ENCODE measurements around the gene CATSPERD. TPM values are rescaled to one million over a fixed set of nuclear protein-coding genes. Genes with fewer than 3 reads are reported as not detected.
"Not testable (repeated sequence)": the region's sequence is repeated elsewhere in the genome, so short reads cannot be mapped to it uniquely, and the experiment has no call there.

The CATSPERD gene
- total and polyA plus RNA-seq, 2 donors = 0.05 TPM

GRCh38 chr19:5774921-5775320, 54.5 kb downstream of the CATSPERD start:
- WGBS = 91% methylated on average over 8 of the region's 8 CpGs
- no peak for DNase-seq (ENCODE audit: low read depth in 6 of 9, low spot score in 9 of 9)

GRCh38 chr19:5775668-5776309, 55.4 kb downstream of the CATSPERD start:
- no peaks in the 10 kb centered on the region for H3K9me3 ChIP-seq (ENCODE audit: control insufficient read depth in 2 of 2, insufficient read depth in 1 of 2, low read length in 1 of 2)
- no peaks in the 10 kb centered on the region for H3K36me3 ChIP-seq (ENCODE audit: control insufficient read depth in 2 of 2, insufficient read depth in 2 of 2, low read length in 1 of 2)
- H3K27ac ChIP-seq (ENCODE audit: low read depth in 1 of 2, low read length in 1 of 2) = no peak overlapping the region
- no peak overlapping the region for H3K4me3 ChIP-seq (ENCODE audit: low read length in 2 of 2)
- 92% methylated on average over 17 of the region's 17 CpGs for WGBS
- DNase-seq (ENCODE audit: low read depth in 6 of 9, low spot score in 9 of 9) = no peak
- H3K4me1 ChIP-seq (ENCODE audit: control insufficient read depth in 2 of 2, insufficient read depth in 2 of 2, low read length in 2 of 2) = no peaks in the 10 kb centered on the region
- H3K27me3 ChIP-seq (ENCODE audit: control insufficient read depth in 2 of 2, insufficient read depth in 1 of 2, low read length in 1 of 2) = no peaks in the 10 kb centered on the region

More at GRCh38 chr19:5774921-5775320, 54.5 kb downstream of the CATSPERD start:
- H3K9me3 ChIP-seq (ENCODE audit: control insufficient read depth in 2 of 2, insufficient read depth in 1 of 2, low read length in 1 of 2) = no peaks in the 10 kb centered on the region
- H3K4me3 ChIP-seq (ENCODE audit: low read length in 2 of 2) = no peak overlapping the region
- no peaks in the 10 kb centered on the region for H3K27me3 ChIP-seq (ENCODE audit: control insufficient read depth in 2 of 2, insufficient read depth in 1 of 2, low read length in 1 of 2)
- no peaks in the 10 kb centered on the region for H3K4me1 ChIP-seq (ENCODE audit: control insufficient read depth in 2 of 2, insufficient read depth in 2 of 2, low read length in 2 of 2)
- H3K27ac ChIP-seq (ENCODE audit: low read depth in 1 of 2, low read length in 1 of 2) = no peak overlapping the region
- no peaks in the 10 kb centered on the region for H3K36me3 ChIP-seq (ENCODE audit: control insufficient read depth in 2 of 2, insufficient read depth in 2 of 2, low read length in 1 of 2)

DNA sequence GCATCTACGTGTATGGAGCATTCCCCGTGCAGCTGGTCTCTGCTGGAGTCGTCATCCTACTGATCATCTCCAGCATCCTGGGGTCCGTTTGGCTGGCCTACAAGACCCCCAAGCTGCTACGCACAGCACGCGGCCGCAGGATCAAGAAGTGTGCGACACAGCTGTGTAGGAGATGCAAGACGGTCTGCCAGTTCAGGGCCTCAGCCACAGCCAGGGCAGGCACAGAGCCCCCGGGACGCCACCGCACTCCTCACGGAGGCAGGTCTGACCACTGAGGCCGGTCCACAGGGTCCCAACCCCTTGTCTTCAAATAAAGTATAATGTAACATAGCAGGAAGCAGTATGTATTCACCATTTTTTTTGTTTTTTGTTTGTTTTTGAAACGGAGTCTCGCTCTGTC, 58.0 kb downstream of the CATSPERD start:
- H3K36me3 ChIP-seq (ENCODE audit: control insufficient read depth in 2 of 2, insufficient read depth in 2 of 2, low read length in 1 of 2) = peaks cover 0 to 6% of the 10 kb centered on the region in 2 donors
- no peak overlapping the region for H3K27ac ChIP-seq (ENCODE audit: low read depth in 1 of 2, low read length in 1 of 2)
- 88% methylated on average over 17 of the region's 17 CpGs for WGBS
- no peaks in the 10 kb centered on the region for H3K27me3 ChIP-seq (ENCODE audit: control insufficient read depth in 2 of 2, insufficient read depth in 1 of 2, low read length in 1 of 2)
- DNase-seq (ENCODE audit: low read depth in 6 of 9, low spot score in 9 of 9) = no peak
- no peaks in the 10 kb centered on the region for H3K9me3 ChIP-seq (ENCODE audit: control insufficient read depth in 2 of 2, insufficient read depth in 1 of 2, low read length in 1 of 2)
- H3K4me3 ChIP-seq (ENCODE audit: low read length in 2 of 2) = no peak overlapping the region
- no peaks in the 10 kb centered on the region for H3K4me1 ChIP-seq (ENCODE audit: control insufficient read depth in 2 of 2, insufficient read depth in 2 of 2, low read length in 2 of 2)

- H3K9me3 ChIP-seq (ENCODE audit: control insufficient read depth in 2 of 2, insufficient read depth in 1 of 2, low read length in 1 of 2); H3K27ac ChIP-seq (ENCODE audit: low read depth in 1 of 2, low read length in 1 of 2); DNase-seq (ENCODE audit: low read depth in 6 of 9, low spot score in 9 of 9); H3K4me1 ChIP-seq (ENCODE audit: control insufficient read depth in 2 of 2, insufficient read depth in 2 of 2, low read length in 2 of 2); H3K4me3 ChIP-seq (ENCODE audit: low read length in 2 of 2); H3K27me3 ChIP-seq (ENCODE audit: control insufficient read depth in 2 of 2, insufficient read depth in 1 of 2, low read length in 1 of 2): not testable (repeated sequence)
- 90% methylated on average over 11 of the region's 11 CpGs for WGBS
- peaks cover 14 to 28% of the 10 kb centered on the region in 2 donors for H3K36me3 ChIP-seq (ENCODE audit: control insufficient read depth in 2 of 2, insufficient read depth in 2 of 2, low read length in 1 of 2)
Measured at GRCh38 chr19:5780916-5781315, 60.5 kb downstream of the CATSPERD start.

- Histone ChIP-seq H3K4me1 (ENCODE audit: control insufficient read depth in 2 of 2, insufficient read depth in 2 of 2, low read length in 2 of 2) (no peaks in the 10 kb centered on the region), H3K27me3 (ENCODE audit: control insufficient read depth in 2 of 2, insufficient read depth in 1 of 2, low read length in 1 of 2) (no peaks in the 10 kb centered on the region), H3K36me3 (ENCODE audit: control insufficient read depth in 2 of 2, insufficient read depth in 2 of 2, low read length in 1 of 2) (peaks cover 28 to 42% of the 10 kb centered on the region in 2 donors), H3K27ac (ENCODE audit: low read depth in 1 of 2, low read length in 1 of 2) (no peak overlapping the region), H3K4me3 (ENCODE audit: low read length in 2 of 2) (no peak overlapping the region), H3K9me3 (ENCODE audit: control insufficient read depth in 2 of 2, insufficient read depth in 1 of 2, low read length in 1 of 2) (no peaks in the 10 kb centered on the region)
- WGBS = 89% methylated on average over 9 of the region's 9 CpGs
- DNase-seq (ENCODE audit: low read depth in 6 of 9, low spot score in 9 of 9) = no peak
Measured at GRCh38 chr19:5782322-5782721, 61.9 kb downstream of the CATSPERD start.

DNA sequence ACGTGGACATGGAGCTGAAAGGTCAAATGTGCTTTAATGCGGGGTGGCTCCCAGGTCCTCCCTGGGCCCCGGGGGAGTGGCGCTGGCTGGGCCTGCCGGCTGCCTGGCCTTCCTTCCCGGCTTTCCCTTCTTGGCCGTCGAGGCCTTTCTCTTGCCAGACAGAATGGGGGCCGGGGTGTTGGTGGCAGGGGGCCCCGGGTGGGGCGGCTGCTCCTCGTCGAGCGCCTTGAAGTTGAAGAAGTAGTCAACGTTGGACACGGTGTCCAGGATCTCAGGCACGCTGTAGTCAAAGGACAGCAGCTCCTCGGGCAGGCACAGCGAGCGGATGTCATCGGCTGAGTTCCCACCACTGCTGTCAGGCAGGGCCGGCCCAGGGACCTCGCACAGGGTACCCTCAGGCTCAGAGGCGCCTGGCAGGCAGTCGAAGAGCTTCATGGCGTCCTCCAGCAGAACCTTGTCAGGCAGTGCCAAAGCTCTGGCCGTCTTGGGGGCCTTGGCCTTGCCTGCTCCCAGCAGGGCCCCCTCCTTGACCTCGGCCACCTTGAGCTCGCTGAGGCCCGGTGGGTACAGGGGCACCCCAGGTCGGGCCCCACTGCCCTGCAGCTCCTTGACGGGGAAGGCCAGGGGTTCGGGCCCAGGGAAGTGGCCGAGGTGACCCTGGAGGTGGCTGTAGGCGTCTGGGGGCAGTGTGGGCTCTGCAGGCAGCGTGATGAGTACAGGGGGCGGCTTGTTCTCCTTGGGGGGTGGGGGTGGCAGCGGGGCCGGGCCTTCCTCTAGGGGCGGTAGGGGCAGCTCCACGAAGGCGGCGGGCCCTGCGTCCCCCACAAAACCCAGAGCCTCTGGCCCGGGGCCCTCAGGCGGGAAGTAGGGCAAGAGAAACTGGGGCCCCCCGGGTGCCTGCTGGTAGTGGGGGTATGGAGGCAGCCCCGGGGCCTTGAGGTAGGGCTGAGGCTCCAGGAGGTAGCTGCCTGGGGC, 62.8 kb downstream of the CATSPERD start:
- Histone ChIP-seq H3K27me3 (ENCODE audit: control insufficient read depth in 2 of 2, insufficient read depth in 1 of 2, low read length in 1 of 2) (no peaks in the 10 kb centered on the region), H3K36me3 (ENCODE audit: control insufficient read depth in 2 of 2, insufficient read depth in 2 of 2, low read length in 1 of 2) (peaks cover 37 to 51% of the 10 kb centered on the region in 2 donors), H3K4me3 (ENCODE audit: low read length in 2 of 2) (no peak overlapping the region), H3K4me1 (ENCODE audit: control insufficient read depth in 2 of 2, insufficient read depth in 2 of 2, low read length in 2 of 2) (no peaks in the 10 kb centered on the region), H3K9me3 (ENCODE audit: control insufficient read depth in 2 of 2, insufficient read depth in 1 of 2, low read length in 1 of 2) (no peaks in the 10 kb centered on the region), H3K27ac (ENCODE audit: low read depth in 1 of 2, low read length in 1 of 2) (no peak overlapping the region)
- WGBS = 95% methylated on average over 48 of the region's 48 CpGs
- DNase-seq (ENCODE audit: low read depth in 6 of 9, low spot score in 9 of 9) = no peak

DNA sequence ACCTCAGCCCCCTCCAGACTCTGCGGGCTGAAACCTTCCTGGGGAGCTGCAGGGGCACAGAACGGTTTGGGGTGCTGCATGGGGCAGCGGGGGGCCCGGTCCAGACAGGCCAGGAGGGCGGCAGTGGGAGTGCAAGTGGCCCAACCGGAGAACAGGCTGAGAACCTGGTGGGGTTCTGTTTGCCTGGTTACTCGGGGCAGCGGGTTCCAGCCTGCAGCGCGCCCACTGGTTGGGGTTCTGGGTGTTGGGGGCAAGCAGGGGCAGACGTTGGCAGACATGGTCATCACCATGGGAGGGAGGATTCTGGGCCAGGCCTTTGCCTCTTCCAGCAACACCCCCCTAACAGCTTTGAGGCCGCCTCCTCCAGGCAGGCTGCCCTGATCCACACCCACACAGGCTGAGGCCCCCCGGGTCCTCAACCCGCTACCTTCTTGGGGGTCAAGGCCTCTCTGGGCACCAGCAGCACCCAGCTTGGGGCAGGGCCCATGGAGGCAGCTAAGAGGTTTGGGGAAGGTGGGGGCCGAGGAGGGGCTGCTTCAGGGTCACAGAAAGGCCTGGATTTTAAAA, 64.2 kb downstream of the CATSPERD start, which contains the start of gene PRR22:
TSS of gene PRR22 (minus strand) at position 166 of the 567 bp plus-strand sequence. CDS start at position 80, 86 bp downstream.
- Histone ChIP-seq H3K4me1 (ENCODE audit: control insufficient read depth in 2 of 2, insufficient read depth in 2 of 2, low read length in 2 of 2) (no peaks in the 10 kb centered on the region), H3K4me3 (ENCODE audit: low read length in 2 of 2) (no peak within 1 kb of the TSS), H3K9me3 (ENCODE audit: control insufficient read depth in 2 of 2, insufficient read depth in 1 of 2, low read length in 1 of 2) (no peaks in the 10 kb centered on the region), H3K27ac (ENCODE audit: low read depth in 1 of 2, low read length in 1 of 2) (no peak within 1 kb of the TSS), H3K27me3 (ENCODE audit: control insufficient read depth in 2 of 2, insufficient read depth in 1 of 2, low read length in 1 of 2) (no peaks in the 10 kb centered on the region), H3K36me3 (ENCODE audit: control insufficient read depth in 2 of 2, insufficient read depth in 2 of 2, low read length in 1 of 2) (peaks cover 48 to 66% of the 10 kb centered on the region in 2 donors)
- 98% methylated on average over 15 of the region's 15 CpGs for whole genome bisulfite sequencing
- DNase-seq (ENCODE audit: low read depth in 6 of 9, low spot score in 9 of 9) = no peak

- DNase-seq (ENCODE audit: low read depth in 6 of 9, low spot score in 9 of 9) = no peak
- 96% methylated on average over 37 of the region's 37 CpGs for WGBS
- Histone ChIP-seq H3K27me3 (ENCODE audit: control insufficient read depth in 2 of 2, insufficient read depth in 1 of 2, low read length in 1 of 2) (no peaks in the 10 kb centered on the region), H3K36me3 (ENCODE audit: control insufficient read depth in 2 of 2, insufficient read depth in 2 of 2, low read length in 1 of 2) (peaks cover 53 to 70% of the 10 kb centered on the region in 2 donors), H3K4me1 (ENCODE audit: control insufficient read depth in 2 of 2, insufficient read depth in 2 of 2, low read length in 2 of 2) (peaks cover 5 to 7% of the 10 kb centered on the region in 2 donors), H3K4me3 (ENCODE audit: low read length in 2 of 2) (no peak overlapping the region), H3K27ac (ENCODE audit: low read depth in 1 of 2, low read length in 1 of 2) (no peak overlapping the region), H3K9me3 (ENCODE audit: control insufficient read depth in 2 of 2, insufficient read depth in 1 of 2, low read length in 1 of 2) (no peaks in the 10 kb centered on the region)
Measured at GRCh38 chr19:5785423-5785822, 65.0 kb downstream of the CATSPERD start.

All from thymus (tissue), 11 donors.